DOHH2 (cell line): Measurements from ENCODE around the gene NRXN3.

Source experiments
- CTCF ChIP-seq: fragments of 200-600 bp; sonication (generic); IDR thresholded peaks from one replicate; pipeline ENCODE4 v1.5.1; 2014; ENCODE audit warnings: antibody characterized with exemption, mild to moderate bottlenecking, low read depth, low read length; ENCODE audit not compliant: poor library complexity, severe bottlenecking
- EZH2phosphoT487 ChIP-seq: fragments of 200-600 bp; sonication (generic); IDR thresholded peaks from 2 replicates; pipeline ENCODE4 v1.6.1; 2017; ENCODE audit warnings: borderline replicate concordance, mild to moderate bottlenecking, antibody characterized with exemption, low read length, moderate library complexity, mixed read lengths

GRCh38 chr14:79333198-79333546 lies 1163.0 kb downstream of the NRXN3 start:
- TF ChIP-seq EZH2phosphoT487 (no peak), CTCF (no peak)
